ENCODE measurements around the gene TTC34. TPM values are rescaled to one million over a fixed set of nuclear protein-coding genes. Genes with fewer than 3 reads are reported as not detected.
"Not testable (repeated sequence)": the region's sequence is repeated elsewhere in the genome, so short reads cannot be mapped to it uniquely, and the experiment has no call there.

Gene TTC34
- total RNA-seq, 2 donors from 2014 or later, result 0.48 to 2.5 TPM

- Mint-ChIP-seq H3K27ac (no peak overlapping the region), H3K4me1 (no peaks in the 10 kb centered on the region), H3K27me3 (peaks cover 15% of the 10 kb centered on the region), H3K4me3 (no peak overlapping the region), H3K36me3 (ENCODE audit: low read depth) (no peaks in the 10 kb centered on the region), H3K9me3 (no peaks in the 10 kb centered on the region)
- no peak for ATAC-seq (replicated peaks)
These were observed 447 bp downstream of the TTC34 start for GRCh38 chr1:2801046-2801445.

DNA sequence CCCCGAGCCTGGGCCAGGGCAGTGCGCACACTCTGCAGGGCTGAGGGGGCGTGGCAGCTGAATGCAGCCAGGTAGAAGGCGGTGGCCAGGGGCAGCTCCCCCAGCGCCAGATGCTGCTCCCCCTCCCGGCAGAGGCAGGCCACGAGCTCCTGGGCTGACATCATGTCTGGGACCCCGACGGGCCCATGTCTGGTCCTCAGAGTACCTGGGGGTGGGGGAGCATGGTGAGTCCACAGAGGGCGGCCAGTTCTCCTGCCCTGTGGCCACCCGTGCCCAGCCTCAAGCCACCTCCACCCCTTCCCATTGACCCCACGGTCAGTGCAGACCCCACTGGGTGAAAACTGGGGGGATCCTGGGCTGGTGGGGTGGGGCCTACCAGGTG lies 838 bp downstream of the TTC34 start:
- H3K27ac Mint-ChIP-seq, result no peak overlapping the region
- H3K36me3 Mint-ChIP-seq (ENCODE audit: low read depth), result no peaks in the 10 kb centered on the region
- no peaks in the 10 kb centered on the region for H3K4me1 Mint-ChIP-seq
- no peak for ATAC-seq (replicated peaks)
- H3K4me3 Mint-ChIP-seq, result no peak overlapping the region
- H3K27me3 Mint-ChIP-seq, result peaks cover 15% of the 10 kb centered on the region
- no peaks in the 10 kb centered on the region for H3K9me3 Mint-ChIP-seq

- Mint-ChIP-seq H3K27ac (no peak overlapping the region), H3K4me3 (no peak overlapping the region), H3K36me3 (ENCODE audit: low read depth) (no peaks in the 10 kb centered on the region), H3K27me3 (peaks cover 15% of the 10 kb centered on the region), H3K9me3 (no peaks in the 10 kb centered on the region), H3K4me1 (no peaks in the 10 kb centered on the region)
- ATAC-seq (replicated peaks), result no peak
These were observed 1.5 kb downstream of the TTC34 start for GRCh38 chr1:2799811-2800663.

DNA sequence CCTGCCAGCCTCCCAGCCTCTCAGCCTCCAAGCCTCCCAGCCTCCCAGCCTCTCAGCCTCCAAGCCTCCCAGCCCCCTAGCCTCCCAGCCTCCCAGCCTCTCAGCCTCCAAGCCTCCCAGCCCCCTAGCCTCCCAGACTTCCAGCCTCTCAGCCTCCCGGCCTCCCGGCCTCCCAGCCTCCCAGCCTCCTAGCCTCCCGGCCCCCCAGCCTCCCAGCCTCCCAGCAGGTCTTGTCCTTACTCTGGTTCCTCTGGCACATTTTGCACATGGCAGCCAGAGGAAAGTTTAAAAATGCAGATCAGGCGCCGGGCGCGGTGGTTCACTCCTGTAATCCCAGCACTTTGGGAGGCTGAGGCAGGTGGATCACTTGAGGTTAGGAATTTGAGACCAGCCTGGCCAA lies 2.5 kb downstream of the TTC34 start:
- H3K4me1 Mint-ChIP-seq; H3K27ac Mint-ChIP-seq; H3K36me3 Mint-ChIP-seq (ENCODE audit: low read depth); H3K9me3 Mint-ChIP-seq; ATAC-seq (replicated peaks); H3K4me3 Mint-ChIP-seq: not testable (repeated sequence)
- H3K27me3 Mint-ChIP-seq, result peaks cover 18% of the 10 kb centered on the region

GRCh38 chr1:2797741-2798016 lies 3.8 kb downstream of the TTC34 start:
- Mint-ChIP-seq H3K4me1 (no peaks in the 10 kb centered on the region), H3K27ac (no peak overlapping the region), H3K9me3 (no peaks in the 10 kb centered on the region)

DNA sequence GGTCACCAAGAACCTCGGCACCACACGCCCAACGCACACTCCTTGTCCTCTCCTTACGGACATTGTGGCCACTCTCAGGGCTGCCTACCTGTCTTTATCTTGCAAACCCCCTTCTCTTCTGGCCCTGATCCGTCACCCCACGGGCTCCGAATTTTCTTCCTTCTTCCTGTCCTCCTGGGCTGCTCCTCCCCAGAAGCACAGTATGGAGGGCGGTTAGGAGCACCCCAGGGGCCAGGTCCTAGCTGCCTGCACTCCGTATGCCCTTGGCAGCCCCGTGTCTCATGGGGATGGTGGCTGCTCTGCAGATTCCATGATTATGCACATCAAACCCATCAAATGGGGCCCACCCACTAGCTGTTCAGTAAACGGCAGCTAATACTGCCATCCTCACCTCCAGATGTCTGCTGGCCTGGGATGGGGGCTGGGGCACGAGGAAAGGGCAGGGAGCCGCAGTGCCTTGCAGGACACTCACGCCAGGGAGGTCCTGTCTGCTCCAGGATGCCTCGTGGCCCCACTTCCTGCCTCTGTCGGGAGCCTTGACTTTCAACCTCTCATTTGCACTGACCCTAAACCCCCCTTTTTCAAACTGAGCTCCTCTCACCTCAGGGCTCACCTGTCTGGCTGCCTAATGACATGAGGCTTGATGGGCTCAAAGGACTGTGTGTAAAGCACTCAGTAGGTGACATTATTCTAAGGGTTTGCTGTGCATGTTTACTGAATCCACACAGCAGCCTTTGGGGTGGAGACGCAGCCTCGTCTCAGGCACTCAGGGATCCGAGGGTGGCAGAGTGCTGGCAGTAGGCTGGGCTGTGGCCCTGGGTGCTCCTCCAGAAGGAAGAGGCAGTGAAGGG lies 4.4 kb downstream of the TTC34 start:
- Mint-ChIP-seq H3K4me3 (no peak overlapping the region), H3K27ac (no peak overlapping the region), H3K27me3 (peaks cover 32% of the 10 kb centered on the region), H3K9me3 (no peaks in the 10 kb centered on the region), H3K36me3 (ENCODE audit: low read depth) (no peaks in the 10 kb centered on the region), H3K4me1 (no peaks in the 10 kb centered on the region)
- ATAC-seq (replicated peaks), result no peak

More at GRCh38 chr1:2797741-2798016, 3.8 kb downstream of the TTC34 start:
- ATAC-seq (replicated peaks), result no peak
- Mint-ChIP-seq H3K27me3 (peaks cover 26% of the 10 kb centered on the region), H3K4me3 (no peak overlapping the region), H3K36me3 (ENCODE audit: low read depth) (no peaks in the 10 kb centered on the region)

DNA sequence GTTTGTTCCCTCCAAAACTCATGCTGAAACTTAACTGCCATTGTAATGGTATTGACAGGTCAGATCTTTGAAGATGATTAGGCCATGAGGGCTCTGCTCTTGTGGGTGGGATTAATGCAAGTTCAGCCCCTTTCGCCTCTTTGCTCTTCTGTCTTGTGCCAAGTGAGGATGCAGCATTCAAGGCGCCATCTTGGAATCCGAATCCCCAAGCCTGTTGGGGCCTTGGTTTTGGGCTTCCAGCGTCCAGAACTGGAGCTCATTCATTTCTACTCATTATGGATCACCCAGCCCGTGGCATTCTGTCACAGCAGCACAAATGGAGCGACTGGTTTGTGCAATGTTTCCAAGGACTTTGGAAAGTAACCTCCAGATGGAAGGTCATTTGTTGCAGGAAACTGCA lies 5.6 kb downstream of the TTC34 start:
- Mint-ChIP-seq H3K9me3 (no peaks in the 10 kb centered on the region), H3K27ac (no peak overlapping the region), H3K4me1 (no peaks in the 10 kb centered on the region), H3K36me3 (ENCODE audit: low read depth) (no peaks in the 10 kb centered on the region), H3K4me3 (no peak overlapping the region), H3K27me3 (peaks cover 38% of the 10 kb centered on the region)
- ATAC-seq (replicated peaks), result no peak

DNA sequence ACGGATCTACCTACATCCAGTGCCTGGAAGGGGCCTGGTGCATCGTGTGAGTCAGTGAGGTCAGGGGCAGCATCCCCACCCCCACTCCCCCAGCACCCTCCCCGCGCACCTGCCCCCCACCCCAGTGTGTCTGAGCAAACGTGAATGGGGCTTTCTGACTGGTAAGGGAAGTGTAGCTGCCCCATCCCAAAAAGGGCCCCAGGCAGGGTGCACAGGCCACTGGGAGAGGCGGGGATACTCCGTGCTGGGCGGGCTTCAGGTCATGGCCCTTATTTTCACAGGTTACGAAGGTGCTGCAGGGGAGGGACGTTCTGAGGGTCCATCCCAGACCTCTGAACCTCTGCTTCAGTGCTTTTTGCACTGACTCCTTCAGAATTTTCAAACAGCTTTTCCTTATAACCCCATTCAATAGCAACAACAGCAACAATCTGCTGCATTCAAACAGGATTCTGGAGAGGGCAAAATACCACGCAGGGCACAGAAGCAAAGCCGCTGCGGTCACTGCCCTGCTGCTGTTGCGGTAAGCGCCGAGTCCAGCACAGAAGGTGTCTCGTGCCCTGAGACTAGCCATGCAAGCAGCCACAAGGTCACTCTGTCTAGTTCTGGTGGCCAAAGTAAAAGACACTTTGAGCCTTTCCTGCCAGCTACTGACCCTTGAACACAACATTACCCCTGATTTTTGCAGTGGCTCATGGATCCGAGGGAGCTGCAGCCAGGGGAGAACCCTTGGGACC lies 10.3 kb downstream of the TTC34 start:
- Mint-ChIP-seq H3K4me3 (no peak overlapping the region), H3K4me1 (no peaks in the 10 kb centered on the region), H3K36me3 (ENCODE audit: low read depth) (no peaks in the 10 kb centered on the region), H3K27ac (no peak overlapping the region), H3K27me3 (peaks cover 38% of the 10 kb centered on the region), H3K9me3 (no peaks in the 10 kb centered on the region)
- ATAC-seq (replicated peaks), result no peak

- H3K36me3 Mint-ChIP-seq (ENCODE audit: low read depth), result no peaks in the 10 kb centered on the region
- H3K27ac Mint-ChIP-seq, result no peak overlapping the region
- no peak for ATAC-seq (replicated peaks)
- peaks cover 38% of the 10 kb centered on the region for H3K27me3 Mint-ChIP-seq
- H3K9me3 Mint-ChIP-seq, result no peaks in the 10 kb centered on the region
- H3K4me1 Mint-ChIP-seq, result no peaks in the 10 kb centered on the region
- no peak overlapping the region for H3K4me3 Mint-ChIP-seq
These were observed 11.4 kb downstream of the TTC34 start for GRCh38 chr1:2789986-2790581.

DNA sequence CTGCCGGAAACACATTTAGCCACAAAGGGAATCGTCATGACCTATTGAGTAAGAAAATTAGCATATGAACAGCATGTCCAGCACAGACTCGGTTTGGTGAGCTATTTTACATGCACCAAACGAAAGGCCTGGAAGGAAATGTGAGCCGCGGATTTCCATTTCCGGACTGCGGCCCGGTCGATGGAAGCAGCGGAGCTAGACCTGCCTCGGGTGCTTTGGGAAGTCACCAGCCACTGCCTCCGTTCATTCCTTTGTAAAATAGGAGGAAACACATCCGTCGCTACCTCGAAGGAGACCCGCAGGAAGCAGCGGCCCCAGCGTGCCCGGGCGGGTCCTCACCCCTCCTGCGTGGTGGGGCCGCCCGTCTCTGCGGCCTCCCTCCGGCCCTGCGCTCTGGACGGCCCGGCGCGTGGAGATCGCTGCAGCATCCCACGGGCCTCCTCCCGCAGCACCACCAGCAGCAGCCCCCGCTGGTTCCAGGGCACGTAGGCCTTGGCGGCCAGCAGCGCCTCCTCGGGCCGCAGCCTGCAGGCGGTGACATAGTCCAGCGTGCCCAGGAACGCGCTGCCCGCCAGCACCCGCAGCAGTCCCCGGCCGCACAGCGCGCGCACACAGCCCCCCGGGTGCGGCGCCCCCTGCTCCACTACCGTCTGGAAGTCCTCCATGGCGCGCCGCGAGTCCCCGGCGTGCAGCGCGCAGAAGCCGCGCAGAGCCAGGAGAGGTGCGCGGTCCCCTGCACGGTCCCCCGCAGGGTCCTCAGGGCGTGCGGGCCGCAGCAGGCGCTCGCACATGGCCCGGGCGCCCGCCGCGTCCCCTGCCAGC lies 12.1 kb downstream of the TTC34 start:
- H3K4me3 Mint-ChIP-seq, result no peak overlapping the region
- no peak overlapping the region for H3K27ac Mint-ChIP-seq
- H3K4me1 Mint-ChIP-seq, result no peaks in the 10 kb centered on the region
- H3K36me3 Mint-ChIP-seq (ENCODE audit: low read depth), result no peaks in the 10 kb centered on the region
- H3K9me3 Mint-ChIP-seq, result no peaks in the 10 kb centered on the region
- no peak for ATAC-seq (replicated peaks)
- peaks cover 36% of the 10 kb centered on the region for H3K27me3 Mint-ChIP-seq

DNA sequence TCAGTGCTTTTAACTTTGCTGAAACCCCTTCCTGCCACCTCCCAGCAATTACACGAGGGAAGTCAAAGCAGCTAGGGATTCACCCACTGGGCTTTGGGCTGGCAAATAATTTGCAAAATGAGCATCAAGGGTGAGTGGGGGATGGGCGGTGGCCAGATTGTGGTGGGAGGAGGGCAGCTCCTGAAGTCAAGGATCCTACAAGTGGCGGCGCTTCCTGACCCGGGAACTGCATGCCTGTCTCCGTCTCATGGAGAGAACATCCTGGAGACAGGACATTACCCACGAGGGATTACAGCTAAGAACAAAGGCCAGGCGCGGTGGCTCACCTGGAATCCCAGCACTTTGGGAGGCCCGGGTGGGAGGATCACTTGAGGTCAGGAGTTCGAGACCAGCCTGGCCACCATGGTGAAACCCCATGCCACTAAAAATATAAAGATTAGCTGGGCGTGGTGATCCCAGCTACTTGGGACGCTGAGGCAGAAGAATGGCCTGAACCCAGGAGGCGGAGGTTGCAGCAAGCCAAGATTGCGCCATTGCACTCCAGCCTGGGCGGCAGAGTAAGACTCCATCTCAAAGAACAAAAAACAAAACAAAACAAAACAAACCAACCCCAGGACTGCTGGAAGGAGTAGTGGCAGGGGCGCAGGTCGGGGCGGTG lies 12.9 kb downstream of the TTC34 start:
- Mint-ChIP-seq H3K4me3 (no peak overlapping the region), H3K27me3 (peaks cover 32% of the 10 kb centered on the region), H3K4me1 (no peaks in the 10 kb centered on the region), H3K36me3 (ENCODE audit: low read depth) (no peaks in the 10 kb centered on the region), H3K9me3 (no peaks in the 10 kb centered on the region), H3K27ac (no peak overlapping the region)
- ATAC-seq (replicated peaks), result no peak

- H3K27me3 Mint-ChIP-seq, result peaks cover 26% of the 10 kb centered on the region
- H3K27ac Mint-ChIP-seq, result no peak overlapping the region
- no peaks in the 10 kb centered on the region for H3K36me3 Mint-ChIP-seq (ENCODE audit: low read depth)
- H3K4me1 Mint-ChIP-seq, result no peaks in the 10 kb centered on the region
- H3K4me3 Mint-ChIP-seq, result no peak overlapping the region
- ATAC-seq (replicated peaks), result no peak
- peaks cover 3% of the 10 kb centered on the region for H3K9me3 Mint-ChIP-seq
These were observed 14.2 kb downstream of the TTC34 start for GRCh38 chr1:2787163-2787911.
